IMR-90 (cell line): ENCODE data around the gene PTGES. TPM values are rescaled to one million over a fixed set of nuclear protein-coding genes. Genes with fewer than 3 reads are reported as not detected.

Experiments used
- ATAC-seq: fragments of 200-7000 bp; cut with Tn5 transposase; 2 replicates; pipeline ENCODE4 v1.9.1; 2020; ENCODE audit warnings: low read depth, mild to moderate bottlenecking, moderate library complexity
- BruUV-seq: library from RNA; stranded (reverse); fragments of 400-500 nt; replicated peaks from 2 replicates; lab custom pipeline; 2021; lab: Mats Ljungman, UMichigan
- CTCF ChIA-PET: fragments of 300-600 bp; formaldehyde crosslinking; extraction: SDS; loops from one replicate; lab custom pipeline; 2021; ENCODE audit warnings: antibody characterized with exemption; lab: Yijun Ruan, JAX
- POLR2A ChIA-PET: fragments of 300-600 bp; sonication (Branson Sonifier 250); formaldehyde crosslinking; loops from one replicate; lab custom pipeline; 2022; ENCODE audit warnings: antibody characterized with exemption; ENCODE audit not compliant: unreplicated experiment; lab: Charles Lee
- DNase-seq: peaks from one replicate; pipeline ENCODE4 v3.0.0; 2013
- H2AFZ ChIP-seq: replicated peaks from 2 replicates; pipeline ENCODE3; 2013; ENCODE audit warnings: low read length, mild to moderate bottlenecking; ENCODE audit not compliant: poor library complexity
- H2AK5ac ChIP-seq: 2 replicates; pipeline ENCODE4 v1.6.1; 2013; ENCODE audit warnings: low read depth, low read length, inconsistent platforms
- H2AK9ac ChIP-seq: replicated peaks from 2 replicates; pipeline ENCODE3; 2013; ENCODE audit warnings: mild to moderate bottlenecking, low read depth, low read length, moderate library complexity; ENCODE audit not compliant: poor library complexity
- H2BK120ac ChIP-seq: 2 replicates; pipeline ENCODE4 v1.6.1; 2013; ENCODE audit warnings: low read depth, low read length, inconsistent platforms
- H2BK15ac ChIP-seq: 3 replicates; pipeline ENCODE4 v1.6.1; 2013; ENCODE audit warnings: low read depth, low read length, inconsistent platforms
- H2BK20ac ChIP-seq: 2 replicates; pipeline ENCODE4 v1.6.1; 2013; ENCODE audit warnings: low read depth, mild to moderate bottlenecking, inconsistent platforms, low read length, moderate library complexity
- H2BK5ac ChIP-seq: 2 replicates; pipeline ENCODE4 v1.6.1; 2013; ENCODE audit warnings: mild to moderate bottlenecking, low read depth, low read length, inconsistent platforms; ENCODE audit not compliant: poor library complexity, severe bottlenecking
- H3K14ac ChIP-seq: replicated peaks from 2 replicates; pipeline ENCODE4 v1.6.1; 2013; ENCODE audit warnings: low read depth, low read length, inconsistent platforms
- H3K18ac ChIP-seq: 2 replicates; pipeline ENCODE4 v1.6.1; 2013; ENCODE audit warnings: low read depth, low read length, control low read depth
- H3K23ac ChIP-seq: 2 replicates; pipeline ENCODE4 v1.6.1; 2013; ENCODE audit warnings: low read depth, low read length, inconsistent platforms
- H3K27ac ChIP-seq: 2 replicates; pipeline ENCODE4 v1.5.1; 2013; ENCODE audit warnings: mild to moderate bottlenecking, control low read depth, low read length; ENCODE audit not compliant: insufficient read depth
- H3K27me3 ChIP-seq: 2 replicates; pipeline ENCODE4 v1.6.1; 2013; ENCODE audit warnings: low read length; ENCODE audit not compliant: control insufficient read depth, insufficient read depth
- H3K36me3 ChIP-seq: 2 replicates; pipeline ENCODE4 v1.6.1; 2013; ENCODE audit warnings: low read length, mixed read lengths; ENCODE audit not compliant: control insufficient read depth, insufficient read depth
- H3K4ac ChIP-seq: 2 replicates; pipeline ENCODE4 v1.6.1; 2013; ENCODE audit warnings: low read depth, low read length, inconsistent platforms
- H3K4me1 ChIP-seq: 2 replicates; pipeline ENCODE4 v1.6.1; 2013; ENCODE audit warnings: low read length, mixed read lengths; ENCODE audit not compliant: control insufficient read depth, insufficient read depth
- H3K4me2 ChIP-seq: 2 replicates; pipeline ENCODE4 v1.6.1; 2013; ENCODE audit warnings: low read depth, mild to moderate bottlenecking, control low read depth, low read length, moderate library complexity
- H3K4me3 ChIP-seq: 2 replicates; pipeline ENCODE4 v1.5.1; 2013; ENCODE audit warnings: low read depth, mild to moderate bottlenecking, control low read depth, low read length, moderate library complexity; ENCODE audit not compliant: insufficient read depth
- H3K56ac ChIP-seq: 2 replicates; pipeline ENCODE4 v1.6.1; 2013; ENCODE audit warnings: low read length, inconsistent platforms; ENCODE audit not compliant: insufficient read depth; ENCODE audit errors: extremely low read depth
- H3K79me1 ChIP-seq, 2 experiments: 2 replicates each; pipeline ENCODE4 v1.6.1; 2013; ENCODE audit warnings: low read length in 2 of 2, inconsistent platforms in 1 of 2, low read depth in 1 of 2
- H3K9ac ChIP-seq: 2 replicates; pipeline ENCODE4 v1.6.1; 2013; ENCODE audit warnings: low read depth, low read length, control low read depth
- H3K9me1 ChIP-seq: 2 replicates; pipeline ENCODE4 v1.6.1; 2013; ENCODE audit warnings: low read length, inconsistent platforms; ENCODE audit not compliant: insufficient read depth
- H3K9me3 ChIP-seq: 2 replicates; pipeline ENCODE4 v1.6.1; 2013; ENCODE audit warnings: low read length; ENCODE audit not compliant: control insufficient read depth, insufficient read depth
- H4K20me1 ChIP-seq: 2 replicates; pipeline ENCODE4 v1.6.1; 2013; ENCODE audit warnings: low read length, inconsistent platforms; ENCODE audit not compliant: insufficient read depth
- H4K5ac ChIP-seq: 2 replicates; pipeline ENCODE4 v1.6.1; 2013; ENCODE audit warnings: mild to moderate bottlenecking, low read depth, low read length, control low read depth
- H4K8ac ChIP-seq, 2 experiments: 2 replicates each; pipeline ENCODE4 v1.6.1; 2013; ENCODE audit warnings: low read depth in 2 of 2, low read length in 2 of 2, control low read depth in 1 of 2, inconsistent platforms in 1 of 2
- H4K91ac ChIP-seq: 2 replicates; pipeline ENCODE4 v1.6.1; 2013; ENCODE audit warnings: low read depth, low read length, inconsistent platforms; ENCODE audit not compliant: insufficient read depth
- BHLHE40 ChIP-seq: fragments of 150-350 bp; IDR thresholded peaks from 2 replicates; pipeline ENCODE4 v1.6.1; 2016; ENCODE audit warnings: mild to moderate bottlenecking, low read depth, low read length
- CHD1 ChIP-seq: IDR thresholded peaks from 2 replicates; pipeline ENCODE4 v1.6.1; 2012; ENCODE audit warnings: low read depth, low read length, improper control_type of control experiment
- MAFK ChIP-seq: IDR thresholded peaks from 2 replicates; pipeline ENCODE4 v1.6.1; 2012; ENCODE audit warnings: low read depth, low read length, improper control_type of control experiment
- POLR2A ChIP-seq: IDR thresholded peaks from 2 replicates; pipeline ENCODE4 v1.6.1; 2012; ENCODE audit warnings: mild to moderate bottlenecking, low read depth, low read length
- RAD21 ChIP-seq: IDR thresholded peaks from 2 replicates; pipeline ENCODE4 v1.6.1; 2012; ENCODE audit warnings: low read length, improper control_type of control experiment
- WGBS, 2 experiments: methylation state at CpG; one replicate each; pipeline versions ENCODE4 v1.1.5 to v1.1.7; 2013; ENCODE audit warnings: missing lambda C conversion rate in 2 of 2; ENCODE audit not compliant: insufficient read length in 1 of 2; ENCODE audit errors: extremely low coverage in 2 of 2; 5-methylcytosine and 5-hydroxymethylcytosine counted together
- dilution Hi-C: fragments of 300-500 bp; cut with HindIII; formaldehyde crosslinking; loops from one replicate; pipeline ENCODE4 v1.14.3; 2018; ENCODE audit warnings: low sequenced_read_pairs; ENCODE audit not compliant: unreplicated experiment
- in situ Hi-C: fragments of 300-500 bp; cut with MboI; formaldehyde crosslinking; loops from 3 replicates; pipeline ENCODE4 v1.14.3; 2019; ENCODE audit warnings: low sequenced_read_pairs, inconsistent platforms, mixed read lengths
- intact Hi-C: fragments of 100-400 bp; cut with micrococcal nuclease; formaldehyde crosslinking; loops from 2 replicates; pipeline ENCODE4 v1.10.0; 2022
- polyA plus RNA-seq, 3 experiments: library from polyadenylated mRNA; depleted of rRNA; stranded (reverse); fragments of >200 nt; gene quantifications; 2 replicates each; pipeline ENCODE4 v1.2.3, GENCODE V29; 2012; ENCODE audit warnings: low replicate concordance in 1 of 3
- total RNA-seq: library from RNA; depleted of rRNA; stranded (reverse); fragments of >200 nt; gene quantifications from 2 replicates; pipeline ENCODE4 v1.2.3, GENCODE V29; 2012
- TF ChIP-seq, protein P1 (sequence below): fragments of 150-350 bp; IDR thresholded peaks from 2 replicates; pipeline ENCODE4 v1.6.1; 2016; ENCODE audit warnings: low read depth, mild to moderate bottlenecking, low read length, moderate library complexity, borderline replicate concordance
- TF ChIP-seq, protein P2 (sequence below): conservative IDR thresholded peaks from 2 replicates; pipeline ENCODE4 v1.5.1; 2012; ENCODE audit warnings: mild to moderate bottlenecking, low read depth, low read length, improper control_type of control experiment

Gene PTGES
- total and polyA plus RNA-seq, 2 of the 4 experiments (the other 2 are of a cell fraction), result 3.2 to 6.3 TPM

- H2AK5ac ChIP-seq, result peak overlapping the region; percentile 100
- peak overlapping the region; percentile 100 for H4K91ac ChIP-seq
- 45% methylated on average over 2 of the region's 17 CpGs; no CpG with 5 or more reads in 1 of the 2 experiments for WGBS, 2 experiments
- H3K4me3 ChIP-seq, result no peak overlapping the region
- peak overlapping the region; percentile 55 for H3K18ac ChIP-seq
- peak overlapping the region; percentile 98 for H2BK20ac ChIP-seq
- peak overlapping the region; percentile 47 for H2AFZ ChIP-seq
- DNase-seq (no peak), ATAC-seq (no peak; the same call in 1 of the 2 replicates)
- H3K9me3 ChIP-seq, result no peaks in the 10 kb centered on the region
- peak overlapping the region; percentile 82 to 99 for H4K8ac ChIP-seq
- peak overlapping the region; percentile 68 for H3K23ac ChIP-seq
- dilution Hi-C loops, result no loop called here
- peaks cover 31% of the 10 kb centered on the region for H3K9me1 ChIP-seq
- peak overlapping the region; percentile 50; the same call in 1 of the 2 replicates for H3K56ac ChIP-seq
- H3K4me1 ChIP-seq, result peaks cover 47% of the 10 kb centered on the region
- peak overlapping the region; percentile 99 for H2BK120ac ChIP-seq
- ChIA-PET POLR2A (interaction anchor here (0.6 to 1.0 kb wide), 2 partner anchors 14 to 28 kb away, joined by 4 to 9 read pairs; no protein-coding TSS in a partner anchor), CTCF (interaction anchor here (1.7 kb wide), 1 partner anchor 14 kb away, joined by 6 read pairs; no protein-coding TSS in a partner anchor)
- peak overlapping the region; percentile 87; the same call in 2 of the 3 replicates for H2BK15ac ChIP-seq
- TF ChIP-seq, protein P1, sequence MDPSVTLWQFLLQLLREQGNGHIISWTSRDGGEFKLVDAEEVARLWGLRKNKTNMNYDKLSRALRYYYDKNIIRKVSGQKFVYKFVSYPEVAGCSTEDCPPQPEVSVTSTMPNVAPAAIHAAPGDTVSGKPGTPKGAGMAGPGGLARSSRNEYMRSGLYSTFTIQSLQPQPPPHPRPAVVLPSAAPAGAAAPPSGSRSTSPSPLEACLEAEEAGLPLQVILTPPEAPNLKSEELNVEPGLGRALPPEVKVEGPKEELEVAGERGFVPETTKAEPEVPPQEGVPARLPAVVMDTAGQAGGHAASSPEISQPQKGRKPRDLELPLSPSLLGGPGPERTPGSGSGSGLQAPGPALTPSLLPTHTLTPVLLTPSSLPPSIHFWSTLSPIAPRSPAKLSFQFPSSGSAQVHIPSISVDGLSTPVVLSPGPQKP, result no peak
- TF ChIP-seq CHD1, result no peak
- TF ChIP-seq POLR2A, result no peak
- TF ChIP-seq MAFK, result no peak
- TF ChIP-seq, protein P2, sequence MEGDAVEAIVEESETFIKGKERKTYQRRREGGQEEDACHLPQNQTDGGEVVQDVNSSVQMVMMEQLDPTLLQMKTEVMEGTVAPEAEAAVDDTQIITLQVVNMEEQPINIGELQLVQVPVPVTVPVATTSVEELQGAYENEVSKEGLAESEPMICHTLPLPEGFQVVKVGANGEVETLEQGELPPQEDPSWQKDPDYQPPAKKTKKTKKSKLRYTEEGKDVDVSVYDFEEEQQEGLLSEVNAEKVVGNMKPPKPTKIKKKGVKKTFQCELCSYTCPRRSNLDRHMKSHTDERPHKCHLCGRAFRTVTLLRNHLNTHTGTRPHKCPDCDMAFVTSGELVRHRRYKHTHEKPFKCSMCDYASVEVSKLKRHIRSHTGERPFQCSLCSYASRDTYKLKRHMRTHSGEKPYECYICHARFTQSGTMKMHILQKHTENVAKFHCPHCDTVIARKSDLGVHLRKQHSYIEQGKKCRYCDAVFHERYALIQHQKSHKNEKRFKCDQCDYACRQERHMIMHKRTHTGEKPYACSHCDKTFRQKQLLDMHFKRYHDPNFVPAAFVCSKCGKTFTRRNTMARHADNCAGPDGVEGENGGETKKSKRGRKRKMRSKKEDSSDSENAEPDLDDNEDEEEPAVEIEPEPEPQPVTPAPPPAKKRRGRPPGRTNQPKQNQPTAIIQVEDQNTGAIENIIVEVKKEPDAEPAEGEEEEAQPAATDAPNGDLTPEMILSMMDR, result no peak
- TF ChIP-seq RAD21, result no peak
- no peak for TF ChIP-seq BHLHE40
- no peaks in the 10 kb centered on the region for H4K20me1 ChIP-seq
- peak overlapping the region; percentile 86 for H4K5ac ChIP-seq
- peaks cover 31 to 89% of the 10 kb centered on the region in 2 experiments for H3K79me1 ChIP-seq
- no peaks in the 10 kb centered on the region for H3K27me3 ChIP-seq
- in situ Hi-C loops, result no loop called here
- no peak overlapping the region for H3K4me2 ChIP-seq
- peak overlapping the region; percentile 99 for H3K4ac ChIP-seq
- H3K9ac ChIP-seq, result peak overlapping the region; percentile 34
- H2AK9ac ChIP-seq, result peak overlapping the region; percentile 98
- H2BK5ac ChIP-seq, result peak overlapping the region; percentile 92
- peak overlapping the region; percentile 79 for H3K14ac ChIP-seq
- BruUV-seq, result no TSS peak
- peaks cover 11% of the 10 kb centered on the region for H3K36me3 ChIP-seq
- intact Hi-C loops, result no loop called here
- H3K27ac ChIP-seq, result peak overlapping the region; percentile 96
Observed at GRCh38 chr9:129698254-129698757, 54.5 kb downstream of the PTGES start.
